ENCODE data around the gene RHBDL3. TPM values are rescaled to one million over a fixed set of nuclear protein-coding genes. Genes with fewer than 3 reads are reported as not detected.

The RHBDL3 gene
- total and polyA plus RNA-seq, 2 donors (not counting 3 experiments of a cell fraction or from before 2014, with no cell fraction given) = 0.11 to 0.20 TPM

DNA sequence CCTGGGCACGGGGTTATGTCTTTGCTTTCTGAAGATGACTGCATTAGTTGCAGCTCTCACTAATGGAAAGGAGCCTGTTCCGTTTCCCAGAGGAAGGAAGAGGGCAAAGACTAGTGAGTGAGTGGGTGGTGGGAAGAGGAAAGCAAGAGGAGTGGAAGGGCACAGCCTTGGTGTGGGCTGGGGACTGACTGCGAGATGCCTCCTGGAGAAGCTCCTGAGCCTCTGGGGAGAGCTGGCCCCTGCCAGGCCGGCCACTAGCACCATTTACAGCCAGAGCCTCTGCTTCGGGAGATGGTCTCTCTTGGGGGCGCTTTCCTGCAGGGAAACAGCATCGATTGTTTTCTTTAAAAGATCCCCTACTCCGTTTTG is 825 bp upstream of the RHBDL3 start:
- CTCF ChIA-PET = no interaction called here
- TF ChIP-seq GATA2 (IDR thresholded peaks at IDR 0.05; ENCODE audit: insufficient read depth, insufficient read length, low read depth, low read length) = no peak
- TF ChIP-seq POLR2A (IDR thresholded peaks at IDR 0.05; ENCODE audit: low read depth, low read length) = no peak
- TF ChIP-seq EZH2 (IDR thresholded peaks at IDR 0.05; ENCODE audit: borderline replicate concordance, low read depth, low read length, severe bottlenecking) = peak; percentile 55
- TF ChIP-seq, protein P1, sequence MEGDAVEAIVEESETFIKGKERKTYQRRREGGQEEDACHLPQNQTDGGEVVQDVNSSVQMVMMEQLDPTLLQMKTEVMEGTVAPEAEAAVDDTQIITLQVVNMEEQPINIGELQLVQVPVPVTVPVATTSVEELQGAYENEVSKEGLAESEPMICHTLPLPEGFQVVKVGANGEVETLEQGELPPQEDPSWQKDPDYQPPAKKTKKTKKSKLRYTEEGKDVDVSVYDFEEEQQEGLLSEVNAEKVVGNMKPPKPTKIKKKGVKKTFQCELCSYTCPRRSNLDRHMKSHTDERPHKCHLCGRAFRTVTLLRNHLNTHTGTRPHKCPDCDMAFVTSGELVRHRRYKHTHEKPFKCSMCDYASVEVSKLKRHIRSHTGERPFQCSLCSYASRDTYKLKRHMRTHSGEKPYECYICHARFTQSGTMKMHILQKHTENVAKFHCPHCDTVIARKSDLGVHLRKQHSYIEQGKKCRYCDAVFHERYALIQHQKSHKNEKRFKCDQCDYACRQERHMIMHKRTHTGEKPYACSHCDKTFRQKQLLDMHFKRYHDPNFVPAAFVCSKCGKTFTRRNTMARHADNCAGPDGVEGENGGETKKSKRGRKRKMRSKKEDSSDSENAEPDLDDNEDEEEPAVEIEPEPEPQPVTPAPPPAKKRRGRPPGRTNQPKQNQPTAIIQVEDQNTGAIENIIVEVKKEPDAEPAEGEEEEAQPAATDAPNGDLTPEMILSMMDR (IDR thresholded peaks at IDR 0.05; ENCODE audit: extremely low read depth in 1 of 2, insufficient read depth in 1 of 2, low read depth in 1 of 2, low read length in 2 of 2) = no peak
- TF ChIP-seq MYC (IDR thresholded peaks at IDR 0.05; ENCODE audit: low read depth, low read length) = no peak
- no peak for TF ChIP-seq FOS (IDR thresholded peaks at IDR 0.05; ENCODE audit: borderline replicate concordance, insufficient read depth, low read length)
- TF ChIP-seq, protein P2, sequence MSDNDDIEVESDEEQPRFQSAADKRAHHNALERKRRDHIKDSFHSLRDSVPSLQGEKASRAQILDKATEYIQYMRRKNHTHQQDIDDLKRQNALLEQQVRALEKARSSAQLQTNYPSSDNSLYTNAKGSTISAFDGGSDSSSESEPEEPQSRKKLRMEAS (IDR thresholded peaks at IDR 0.05; ENCODE audit: insufficient read depth, insufficient read length) = no peak
- no peak for TF ChIP-seq JUN (IDR thresholded peaks at IDR 0.05; ENCODE audit: borderline replicate concordance, insufficient read depth, insufficient read length, low read depth)
- Histone ChIP-seq H3K27ac (ENCODE audit: insufficient read depth, low read depth, low read length) (no peak overlapping the region), H2AFZ (ENCODE audit: low read depth, low read length) (no peak overlapping the region), H3K4me3 (replicated peaks in 1 of 3; ENCODE audit: insufficient read depth in 1 of 3, low read depth in 1 of 3, low read length in 3 of 3) (no peak overlapping the region), H3K9me1 (replicated peaks; ENCODE audit: control insufficient read depth, extremely low read depth, insufficient read depth, low read length) (no peaks in the 10 kb centered on the region), H3K79me2 (ENCODE audit: control insufficient read depth, insufficient read depth, low read length) (no peaks in the 10 kb centered on the region), H3K27me3 (ENCODE audit: control insufficient read depth in 2 of 2, insufficient read depth in 2 of 2, low read length in 2 of 2) (peaks cover 61 to 76% of the 10 kb centered on the region in 2 experiments), H3K36me3 (ENCODE audit: control insufficient read depth in 2 of 2, extremely low read depth in 1 of 2, insufficient read depth in 2 of 2, low read length in 2 of 2) (no peaks in the 10 kb centered on the region), H3K9me3 (replicated peaks; ENCODE audit: control insufficient read depth, insufficient read depth, low read length) (no peaks in the 10 kb centered on the region), H4K20me1 (replicated peaks; ENCODE audit: control insufficient read depth, extremely low read depth, insufficient read depth, low read length) (no peaks in the 10 kb centered on the region), H3K4me2 (ENCODE audit: insufficient read depth, low read length) (no peak overlapping the region), H3K4me1 (ENCODE audit: control insufficient read depth, extremely low read depth, insufficient read depth, low read length) (peaks cover 13% of the 10 kb centered on the region), H3K9ac (replicated peaks; ENCODE audit: extremely low read depth, insufficient read depth, low read length) (no peak overlapping the region)
- dilution Hi-C loops (cut with MboI; ENCODE audit: extremely low pct_ligation_motif_present, low sequenced_read_pairs) = no loop called here
- POLR2A ChIA-PET = no interaction called here
- FAIRE-seq (no peak), DNase-seq (ENCODE audit: low read depth, low spot score) (no peak)
- no TSS peak for BruUV-seq (replicated peaks)
- intact Hi-C loops (cut with micrococcal nuclease) = no loop called here

Data from endothelial cell of umbilical vein (primary cell).